Tibial artery (tissue), 4 donors: ENCODE results near the gene RACK1.

Source experiments
- DNase-seq, 2 donors: peaks; one replicate each; pipeline ENCODE4 v3.0.0-alpha.2; 2019
- H3K27ac ChIP-seq, 2 donors: fragments of 200-600 bp; sonication (generic) in 1 of 2; 1 replicate in 1 of 2; 2 replicates in 1 of 2; pipeline ENCODE4 v1.5.1; 2018 to 2019; ENCODE audit warnings: mild to moderate bottlenecking in 1 of 2
- H3K27me3 ChIP-seq, 2 donors: fragments of 200-600 bp; sonication (generic) in 1 of 2; one replicate each; pipeline versions ENCODE4 v1.5.1 to v1.6.0; 2016 to 2019
- H3K36me3 ChIP-seq, 3 donors: fragments of 200-600 bp; sonication (generic) in 2 of 3; one replicate each; pipeline ENCODE4 v1.5.1; 2016 to 2019; ENCODE audit warnings: mild to moderate bottlenecking in 2 of 3
- H3K4me1 ChIP-seq, 4 donors: fragments of 200-600 bp; sonication (generic) in 2 of 4; 1 replicate in 3 of 4; 2 replicates in 1 of 4; pipeline ENCODE4 v1.5.1; 2016 to 2019
- H3K4me3 ChIP-seq, 2 donors: fragments of 200-600 bp; sonication (generic) in 1 of 2; 1 replicate in 1 of 2; 2 replicates in 1 of 2; pipeline ENCODE4 v1.5.1; 2018 to 2019; ENCODE audit warnings: mild to moderate bottlenecking in 2 of 2
- H3K9me3 ChIP-seq, 3 donors: fragments of 200-600 bp; sonication (generic) in 1 of 3; one replicate each; pipeline ENCODE4 v1.5.1; 2016 to 2019
- intact Hi-C: fragments of 100-400 bp; cut with DNase I; formaldehyde crosslinking; loops from one replicate; pipeline ENCODE4 v1.15.0; 2023; ENCODE audit warnings: low total_unique reads
- TF ChIP-seq, protein P1 (sequence below), 2 experiments: fragments of 200-600 bp in 1 of 2; fragments of 450-650 bp in 1 of 2; IDR thresholded peaks; one replicate each; pipeline ENCODE4 v1.5.1; 2017 to 2019; ENCODE audit warnings: antibody characterized with exemption in 2 of 2, mild to moderate bottlenecking in 1 of 2, moderate library complexity in 1 of 2

The RACK1 gene

DNA sequence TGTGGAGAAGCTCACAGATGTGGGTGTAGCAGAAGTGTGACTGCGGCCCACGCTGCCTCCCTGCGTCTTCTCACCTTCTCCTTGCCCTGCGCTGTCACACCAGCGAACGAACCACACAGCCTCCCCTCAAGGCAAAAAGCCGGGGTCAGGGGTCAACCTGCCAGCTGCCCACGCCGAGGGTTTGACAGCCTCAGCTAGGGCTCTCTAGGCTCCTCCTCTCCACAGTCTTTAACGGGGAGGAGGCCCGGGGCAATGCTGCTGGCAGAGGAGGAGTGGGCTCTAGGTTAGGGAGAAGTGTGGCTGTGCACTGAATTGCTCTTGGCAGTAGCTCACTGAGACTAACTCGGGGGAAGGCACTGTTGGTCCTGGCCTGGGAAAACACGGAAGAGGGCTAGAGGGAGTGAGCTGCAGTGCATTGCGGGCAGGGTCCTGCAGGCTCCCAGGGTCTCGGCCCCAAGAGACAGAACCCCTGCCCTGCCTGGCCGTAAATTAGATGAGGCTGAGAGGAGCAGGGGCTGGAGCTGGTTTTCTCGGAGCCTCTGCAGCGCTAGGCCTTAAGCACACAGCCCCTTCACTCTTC is 21.5 kb upstream of the RACK1 start:
- Histone ChIP-seq H3K4me1 (peaks cover 0 to 8% (median 4%) of the 10 kb centered on the region in 4 donors), H3K27me3 (no peaks in the 10 kb centered on the region), H3K27ac (no peak overlapping the region), H3K36me3 (peaks cover 12 to 14% (median 13%) of the 10 kb centered on the region in 3 donors), H3K9me3 (no peaks in the 10 kb centered on the region), H3K4me3 (no peak overlapping the region)
- DNase-seq = no peak
- TF ChIP-seq, protein P1, sequence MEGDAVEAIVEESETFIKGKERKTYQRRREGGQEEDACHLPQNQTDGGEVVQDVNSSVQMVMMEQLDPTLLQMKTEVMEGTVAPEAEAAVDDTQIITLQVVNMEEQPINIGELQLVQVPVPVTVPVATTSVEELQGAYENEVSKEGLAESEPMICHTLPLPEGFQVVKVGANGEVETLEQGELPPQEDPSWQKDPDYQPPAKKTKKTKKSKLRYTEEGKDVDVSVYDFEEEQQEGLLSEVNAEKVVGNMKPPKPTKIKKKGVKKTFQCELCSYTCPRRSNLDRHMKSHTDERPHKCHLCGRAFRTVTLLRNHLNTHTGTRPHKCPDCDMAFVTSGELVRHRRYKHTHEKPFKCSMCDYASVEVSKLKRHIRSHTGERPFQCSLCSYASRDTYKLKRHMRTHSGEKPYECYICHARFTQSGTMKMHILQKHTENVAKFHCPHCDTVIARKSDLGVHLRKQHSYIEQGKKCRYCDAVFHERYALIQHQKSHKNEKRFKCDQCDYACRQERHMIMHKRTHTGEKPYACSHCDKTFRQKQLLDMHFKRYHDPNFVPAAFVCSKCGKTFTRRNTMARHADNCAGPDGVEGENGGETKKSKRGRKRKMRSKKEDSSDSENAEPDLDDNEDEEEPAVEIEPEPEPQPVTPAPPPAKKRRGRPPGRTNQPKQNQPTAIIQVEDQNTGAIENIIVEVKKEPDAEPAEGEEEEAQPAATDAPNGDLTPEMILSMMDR (IDR thresholded peaks at IDR 0.05) = no peak
- intact Hi-C loops = loop anchor here (10.0 kb wide), 2 partner anchors 400 to 1190 kb away; partner anchors contain the start of genes RNF130 and ZFP62

DNA sequence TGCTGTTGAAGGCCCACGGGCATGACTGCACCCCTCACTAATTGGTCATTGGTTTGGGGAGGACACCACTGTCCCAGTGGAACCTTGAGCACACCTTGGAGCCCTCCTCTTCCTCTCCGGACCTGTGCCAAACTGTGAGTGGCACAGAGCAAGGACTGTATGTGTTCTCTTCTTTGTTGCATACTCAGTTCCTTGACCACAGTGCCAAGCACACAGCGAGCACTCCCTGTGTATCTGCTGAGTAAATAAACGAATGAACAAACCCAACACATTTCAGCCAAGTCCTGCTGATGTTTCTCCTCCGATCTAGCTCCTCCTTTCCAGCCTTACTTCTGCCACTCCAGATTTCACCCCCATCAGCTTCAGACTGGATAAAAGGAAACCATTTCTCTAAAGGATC is 19.9 kb upstream of the RACK1 start:
- no peak overlapping the region for H3K4me3 ChIP-seq
- peaks cover 0 to 23% (median 19%) of the 10 kb centered on the region in 4 donors for H3K4me1 ChIP-seq
- no peaks in the 10 kb centered on the region for H3K27me3 ChIP-seq
- TF ChIP-seq, protein P1 (IDR thresholded peaks at IDR 0.05) = no peak
- intact Hi-C loops = loop anchor here (5.0 to 10.0 kb wide), 3 partner anchors 76 to 1189 kb away; partner anchors contain the start of genes RNF130 and ZFP62
- H3K36me3 ChIP-seq = peaks cover 12 to 14% (median 13%) of the 10 kb centered on the region in 3 donors
- no peak overlapping the region for H3K27ac ChIP-seq
- DNase-seq = no peak
- H3K9me3 ChIP-seq = no peaks in the 10 kb centered on the region

DNA sequence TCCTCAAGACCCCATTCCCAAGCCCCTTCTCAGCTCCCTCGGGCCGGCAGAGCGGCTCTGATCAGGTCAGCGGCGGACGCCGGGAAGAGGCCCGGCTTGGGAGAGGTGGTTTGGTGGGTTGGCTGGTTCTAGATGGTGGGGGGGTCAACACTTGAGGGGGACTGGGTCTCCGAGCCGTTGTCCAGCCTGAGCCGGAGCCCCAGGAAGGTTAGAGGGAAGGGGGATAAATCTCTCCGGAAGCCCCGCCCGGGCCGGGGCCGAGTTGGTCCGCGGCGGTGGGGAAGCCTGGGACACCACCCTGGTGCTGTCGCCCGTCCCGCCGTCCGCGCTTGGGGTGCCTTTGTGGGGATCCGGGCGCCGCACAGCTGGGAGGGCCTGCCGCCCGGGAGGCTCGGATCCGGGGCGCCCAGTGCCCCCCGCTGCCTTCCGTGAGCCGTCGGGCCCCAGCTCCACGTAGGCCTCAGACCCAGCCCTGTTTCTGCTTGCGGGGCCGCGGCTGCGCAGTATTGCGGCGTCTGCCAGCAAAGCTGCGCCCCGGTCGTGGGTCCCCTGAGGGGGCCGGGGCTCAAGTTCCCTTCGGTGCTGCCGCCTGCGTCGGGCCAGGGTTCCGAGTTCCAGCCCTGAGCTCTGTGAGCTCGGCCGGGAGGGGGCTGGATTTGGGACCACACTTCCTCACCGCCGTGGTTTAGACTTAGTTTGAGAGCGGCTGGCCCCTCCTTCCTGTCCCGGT is 17.8 kb upstream of the RACK1 start:
- H3K27ac ChIP-seq = peak overlapping the region; percentile 97 to 98
- no peaks in the 10 kb centered on the region for H3K9me3 ChIP-seq
- H3K4me1 ChIP-seq = peaks cover 0 to 45% (median 37%) of the 10 kb centered on the region in 4 donors
- H3K4me3 ChIP-seq = peak overlapping the region; percentile 83 to 88
- H3K27me3 ChIP-seq = no peaks in the 10 kb centered on the region
- TF ChIP-seq, protein P1 (IDR thresholded peaks at IDR 0.05) = no peak
- peaks cover 12 to 14% (median 13%) of the 10 kb centered on the region in 3 donors for H3K36me3 ChIP-seq
- peak; percentile 70 to 86 for DNase-seq
- intact Hi-C loops = loop anchor here (5.0 to 10.0 kb wide), 3 partner anchors 74 to 1187 kb away; partner anchors contain the start of genes RNF130 and ZFP62

DNA sequence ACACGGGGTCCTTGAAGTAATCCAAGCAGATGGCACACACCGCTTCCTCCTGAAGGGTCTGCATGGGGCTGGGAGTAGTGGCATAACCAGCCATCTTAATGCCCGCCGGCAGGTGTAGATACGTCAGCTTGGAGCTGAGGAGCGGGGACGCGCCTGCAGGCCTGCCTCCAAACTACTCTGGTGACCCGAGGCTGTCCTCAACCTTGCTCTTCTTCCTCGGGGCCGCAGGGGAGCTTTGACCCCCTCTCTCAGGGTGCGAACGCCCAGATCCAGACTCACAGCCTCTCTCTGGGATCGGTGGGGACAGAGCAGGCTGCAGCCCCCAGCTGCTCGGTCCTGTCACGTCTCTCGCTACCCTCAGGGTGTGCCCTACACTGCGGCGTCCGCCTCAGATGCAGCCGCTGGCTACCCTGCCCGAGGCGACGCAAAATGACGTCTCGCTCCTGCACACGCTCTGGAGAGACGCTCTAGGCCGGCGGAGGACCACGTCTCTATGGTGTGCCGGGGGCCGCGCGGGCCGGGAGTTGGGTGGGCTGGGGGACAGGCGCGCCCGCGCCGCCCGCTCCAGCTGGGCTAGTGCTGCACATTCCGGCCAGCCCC is 17.1 kb upstream of the RACK1 start, which contains the start of gene TRIM52:
TSS of gene TRIM52 (minus strand) at position 424 of the 600 bp plus-strand sequence. CDS start at position 94, 330 bp downstream.
- peak; percentile 89 to 93 for DNase-seq
- H3K4me1 ChIP-seq = peaks cover 0 to 51% (median 42%) of the 10 kb centered on the region in 4 donors
- intact Hi-C loops = loop anchor here (5.0 to 10.0 kb wide), 3 partner anchors 74 to 1186 kb away; partner anchors contain the start of genes RNF130 and ZFP62
- no peaks in the 10 kb centered on the region for H3K9me3 ChIP-seq
- peak within 1 kb of the TSS; percentile 83 to 88 for H3K4me3 ChIP-seq
- TF ChIP-seq, protein P1 (IDR thresholded peaks at IDR 0.05) = peak in 1 of 2 experiments; percentile 9
- no peaks in the 10 kb centered on the region for H3K27me3 ChIP-seq
- H3K27ac ChIP-seq = peak within 1 kb of the TSS; percentile 97 to 98
- H3K36me3 ChIP-seq = peaks cover 12 to 14% (median 13%) of the 10 kb centered on the region in 3 donors

DNA sequence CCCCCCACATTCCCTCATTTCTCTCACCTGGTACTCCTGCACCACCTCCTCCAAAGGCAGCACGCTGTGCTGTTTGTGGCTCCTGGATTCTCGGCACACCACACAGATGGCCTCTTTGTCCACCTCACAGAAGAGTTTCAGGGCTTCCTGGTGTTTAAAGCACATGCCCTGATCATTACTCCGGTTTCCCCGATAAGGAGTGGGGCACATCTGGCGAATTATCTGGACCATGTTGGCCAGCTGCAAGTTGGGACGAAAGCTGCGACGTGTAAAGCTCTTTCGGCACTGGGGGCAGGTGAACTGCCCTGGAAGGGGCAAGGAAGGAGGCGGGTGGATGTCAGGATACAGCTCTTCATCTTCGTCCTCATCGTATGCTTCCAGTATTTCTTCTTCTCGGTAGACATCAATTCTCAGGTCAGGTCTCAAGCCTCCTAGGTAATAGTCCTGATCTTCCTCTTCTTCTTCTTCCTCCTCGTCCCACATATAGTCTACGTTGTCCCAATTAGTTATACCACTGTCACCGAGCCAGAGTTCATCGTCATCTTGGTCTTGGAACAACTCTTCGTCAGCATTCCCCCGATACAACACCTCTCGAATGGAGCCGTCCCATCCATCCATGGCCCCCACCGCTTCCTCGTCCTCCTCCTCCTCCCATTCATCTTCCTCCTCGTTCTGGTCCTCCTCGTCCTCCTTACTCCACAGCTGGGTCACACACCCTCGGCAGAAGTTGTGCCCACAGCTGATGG is 16.4 kb upstream of the RACK1 start:
- no peak for DNase-seq

More for the DNA sequence above, 16.4 kb upstream of the RACK1 start:
- peak overlapping the region; percentile 97 to 98 for H3K27ac ChIP-seq
- H3K4me1 ChIP-seq = peaks cover 0 to 58% (median 49%) of the 10 kb centered on the region in 4 donors
- TF ChIP-seq, protein P1 (IDR thresholded peaks at IDR 0.05) = no peak
- peak overlapping the region; percentile 83 to 88 for H3K4me3 ChIP-seq
- intact Hi-C loops = loop anchor here (5.0 to 10.0 kb wide), 3 partner anchors 73 to 1185 kb away; partner anchors contain the start of genes RNF130 and ZFP62
- no peaks in the 10 kb centered on the region for H3K9me3 ChIP-seq
- H3K36me3 ChIP-seq = peaks cover 12 to 14% (median 13%) of the 10 kb centered on the region in 3 donors
- H3K27me3 ChIP-seq = no peaks in the 10 kb centered on the region
